Adipose tissue (tissue), 3 donors: ENCODE measurements around the gene ACBD6. TPM values are rescaled to one million over a fixed set of nuclear protein-coding genes. Genes with fewer than 3 reads are reported as not detected.

Source experiments
- H3K27ac ChIP-seq: one replicate; pipeline ENCODE4 v1.5.1; 2013; ENCODE audit warnings: low read depth, low read length
- WGBS, 3 donors: extraction: QIAGEN DNeasy Blood & Tissue Kit; methylation state at CpG; one replicate each; pipeline ENCODE4 v1.1.7; 2013; 5-methylcytosine and 5-hydroxymethylcytosine counted together
- polyA plus RNA-seq, 3 donors: library from polyadenylated mRNA; stranded (reverse); fragments of 200-250 nt; gene quantifications; one replicate each; pipeline ENCODE4 v1.2.3, GENCODE V29; 2013
- donor health status: healthy with polysubstance abuse.
- donor health status: Bipolar disorder and iron deficiency.
- donor health status: healthy.

ACBD6 gene
- polyA plus RNA-seq, 3 donors = 17.9 to 27.4 (median 23.4) TPM

- no peak overlapping the region for H3K27ac ChIP-seq
- WGBS, 3 donors = 88 to 93% (median 92%) methylated on average over 3 of the region's 3 CpGs
These were observed 141.9 kb downstream of the ACBD6 start for GRCh38 chr1:180360333-180361075.

- 19 to 63% (median 59%) methylated on average over 1 of the region's 1 CpG for WGBS, 3 donors
- H3K27ac ChIP-seq = no peak overlapping the region
These were observed 143.7 kb downstream of the ACBD6 start for GRCh38 chr1:180358649-180359048.

GRCh38 chr1:180353945-180354344 is 148.4 kb downstream of the ACBD6 start:
- no peak overlapping the region for H3K27ac ChIP-seq
- WGBS, 3 donors = 92 to 94% (median 93%) methylated on average over 2 of the region's 2 CpGs

- no peak overlapping the region for H3K27ac ChIP-seq
- WGBS, 3 donors = 91 to 99% (median 96%) methylated on average over 2 of the region's 2 CpGs
These were observed 149.8 kb downstream of the ACBD6 start for GRCh38 chr1:180352588-180352987.

- 92 to 94% (median 94%) methylated on average over 4 of the region's 4 CpGs for WGBS, 3 donors
These were observed 150.4 kb downstream of the ACBD6 start for GRCh38 chr1:180352021-180352420.

GRCh38 chr1:180345148-180345547 is 157.2 kb downstream of the ACBD6 start:
- H3K27ac ChIP-seq = no peak overlapping the region

More at GRCh38 chr1:180352021-180352420, 150.4 kb downstream of the ACBD6 start:
- no peak overlapping the region for H3K27ac ChIP-seq

GRCh38 chr1:180343921-180344769 is 158.2 kb downstream of the ACBD6 start:
- H3K27ac ChIP-seq = no peak overlapping the region
- 77 to 98% (median 87%) methylated on average over 1 of the region's 1 CpG for WGBS, 3 donors

GRCh38 chr1:180327089-180327488 is 175.3 kb downstream of the ACBD6 start:
- no peak overlapping the region for H3K27ac ChIP-seq
- 98 to 99% (median 98%) methylated on average over 6 of the region's 6 CpGs for WGBS, 3 donors

GRCh38 chr1:180312926-180313325 is 189.5 kb downstream of the ACBD6 start:
- WGBS, 3 donors = 97 to 100% (median 97%) methylated on average over 2 of the region's 2 CpGs
- H3K27ac ChIP-seq = no peak overlapping the region

GRCh38 chr1:180311011-180311730 is 191.2 kb downstream of the ACBD6 start:
- 89 to 93% (median 92%) methylated on average over 4 of the region's 4 CpGs for WGBS, 3 donors
- no peak overlapping the region for H3K27ac ChIP-seq

- H3K27ac ChIP-seq = no peak overlapping the region
- 80 to 97% (median 81%) methylated on average over 3 of the region's 3 CpGs for WGBS, 3 donors
These were observed 192.3 kb downstream of the ACBD6 start for GRCh38 chr1:180310095-180310494.

- H3K27ac ChIP-seq = no peak overlapping the region
- 83 to 100% (median 93%) methylated on average over 1 of the region's 1 CpG for WGBS, 3 donors
These were observed 193.0 kb downstream of the ACBD6 start for GRCh38 chr1:180309338-180309737.

- 95 to 97% (median 96%) methylated on average over 2 of the region's 2 CpGs for WGBS, 3 donors
- H3K27ac ChIP-seq = no peak overlapping the region
These were observed 201.1 kb downstream of the ACBD6 start for GRCh38 chr1:180301135-180301742.

- 88 to 89% (median 88%) methylated on average over 7 of the region's 7 CpGs for WGBS, 3 donors
- no peak overlapping the region for H3K27ac ChIP-seq
These were observed 202.7 kb downstream of the ACBD6 start for GRCh38 chr1:180299479-180300221.

- WGBS, 3 donors = 92 to 93% (median 93%) methylated on average over 1 of the region's 1 CpG
- no peak overlapping the region for H3K27ac ChIP-seq
These were observed 206.4 kb downstream of the ACBD6 start for GRCh38 chr1:180295999-180296398.

GRCh38 chr1:180294711-180295110 is 207.7 kb downstream of the ACBD6 start:
- no peak overlapping the region for H3K27ac ChIP-seq
- WGBS, 3 donors = 97 to 100% (median 98%) methylated on average over 2 of the region's 2 CpGs

GRCh38 chr1:180291004-180291403 is 211.4 kb downstream of the ACBD6 start:
- 38 to 74% (median 62%) methylated on average over 1 of the region's 1 CpG for WGBS, 3 donors
- no peak overlapping the region for H3K27ac ChIP-seq
